Stimulated activated CD8-positive, alpha-beta memory T cell treated with anti-CD3 and anti-CD28 coated beads, Interleukin-12 subunit alpha, Interleukin-12 subunit beta, amount 100 ng/mL, for 1 hour (primary cell): ENCODE data around the gene KCNJ16.
"Not testable (repeated sequence)": the region's sequence is repeated elsewhere in the genome, so short reads cannot be mapped to it uniquely, and the experiment has no call there.

Experiments
- DNase-seq: peaks from one replicate; pipeline ENCODE4 v3.0.0-alpha.2; 2020; ENCODE audit warnings: low read depth

The KCNJ16 gene

DNA sequence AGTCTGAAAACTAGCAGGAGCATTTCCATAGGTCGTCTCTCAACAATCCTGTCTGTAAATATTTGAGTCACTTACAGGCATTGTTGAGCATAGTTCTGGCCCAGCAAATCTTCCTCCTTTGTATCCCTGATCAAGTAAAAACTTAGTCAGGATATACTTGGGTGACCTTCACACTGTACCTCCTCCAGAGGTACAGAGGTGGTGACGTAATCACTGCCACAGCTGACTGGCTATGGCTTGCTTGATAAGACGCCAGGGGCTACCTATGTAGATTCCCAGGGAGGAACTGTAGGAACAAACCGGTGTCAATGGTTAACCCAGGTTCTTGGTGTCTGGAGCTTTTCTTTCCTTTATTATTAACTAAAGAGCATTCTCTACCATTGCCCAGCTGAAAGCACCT is at the start of gene KCNJ16:
KCNJ16 (plus strand) TSS at position 270 of the 400 bp plus-strand sequence. CDS start 56,863 bp downstream, outside the sequence.
- no peak for DNase-seq

DNA sequence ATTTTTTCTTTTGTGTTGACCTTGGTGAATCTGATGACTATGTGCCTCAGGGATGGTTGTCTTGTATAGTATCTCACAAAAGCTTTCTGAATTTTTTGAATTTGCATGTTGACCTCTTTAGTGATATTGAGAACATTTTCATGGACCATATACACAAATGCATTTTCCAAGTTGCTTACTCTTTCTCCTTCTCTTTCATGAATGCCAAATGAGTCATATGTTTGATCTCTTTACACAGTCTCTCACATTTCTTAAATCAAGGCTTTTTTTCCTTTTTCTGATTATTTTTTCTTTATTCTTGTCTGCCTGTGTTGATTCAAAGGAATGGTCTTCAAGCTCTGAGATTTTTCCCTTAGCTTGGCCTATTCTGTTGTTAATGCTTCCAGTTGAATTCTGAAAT is 46.6 kb upstream of the KCNJ16 start:
- DNase-seq = no peak

DNA sequence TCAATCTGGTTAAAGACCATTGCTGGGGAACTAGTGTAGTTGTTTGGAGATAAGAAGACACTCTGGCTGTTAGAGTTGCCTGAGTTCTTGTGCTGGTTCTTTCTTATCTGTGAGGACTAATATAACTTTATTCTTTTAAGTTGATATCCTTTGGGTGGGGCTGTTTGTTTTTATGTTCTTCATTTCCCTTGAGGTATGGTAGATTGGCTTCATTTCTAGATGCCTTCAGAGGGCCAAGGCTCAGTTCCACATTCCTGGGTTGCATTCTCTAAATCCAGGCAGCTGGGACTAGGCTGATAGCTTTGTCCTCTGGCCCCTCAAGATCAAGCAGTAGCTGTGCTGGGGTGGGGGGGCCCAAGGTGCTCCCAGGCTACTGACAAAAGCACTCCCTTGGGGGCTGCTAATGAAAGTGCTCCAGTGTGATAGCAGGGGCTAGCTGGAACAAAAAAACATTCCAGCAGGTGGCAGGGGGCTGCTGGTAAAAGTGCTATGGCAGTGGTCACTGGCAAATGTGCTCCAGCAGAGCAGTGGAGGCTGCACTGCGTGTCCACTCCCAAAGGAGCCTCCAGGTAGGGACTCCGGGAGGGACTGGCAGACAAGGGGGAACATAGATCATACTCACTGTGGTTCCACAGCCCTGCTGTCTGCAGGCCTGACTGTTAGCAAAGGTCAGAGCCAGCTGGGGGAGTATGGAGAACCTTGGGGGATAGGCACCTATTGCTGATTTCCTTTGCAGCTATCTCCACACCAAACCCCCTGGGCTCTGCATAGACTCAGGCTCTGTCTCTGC is 45.9 kb upstream of the KCNJ16 start:
- no peak for DNase-seq

DNA sequence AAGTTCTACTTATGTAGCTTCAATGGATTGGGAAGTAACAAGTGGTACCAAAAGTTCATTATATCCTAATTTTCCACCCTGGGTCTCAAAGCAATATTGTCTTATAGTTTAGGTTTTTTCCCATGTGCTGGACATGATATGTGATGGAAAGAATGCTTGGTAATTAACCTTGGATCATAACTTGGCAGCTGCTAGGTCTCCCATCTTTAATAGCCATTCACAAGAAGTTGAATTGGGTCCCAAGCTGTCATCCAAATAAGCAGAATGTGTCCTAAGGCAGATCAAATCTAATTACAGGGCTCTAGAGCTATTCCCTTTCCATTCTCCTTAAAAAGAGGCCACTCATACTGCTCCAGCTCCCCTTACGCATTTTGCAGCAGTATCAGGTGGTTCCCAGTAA is 44.7 kb upstream of the KCNJ16 start:
- no peak for DNase-seq

DNA sequence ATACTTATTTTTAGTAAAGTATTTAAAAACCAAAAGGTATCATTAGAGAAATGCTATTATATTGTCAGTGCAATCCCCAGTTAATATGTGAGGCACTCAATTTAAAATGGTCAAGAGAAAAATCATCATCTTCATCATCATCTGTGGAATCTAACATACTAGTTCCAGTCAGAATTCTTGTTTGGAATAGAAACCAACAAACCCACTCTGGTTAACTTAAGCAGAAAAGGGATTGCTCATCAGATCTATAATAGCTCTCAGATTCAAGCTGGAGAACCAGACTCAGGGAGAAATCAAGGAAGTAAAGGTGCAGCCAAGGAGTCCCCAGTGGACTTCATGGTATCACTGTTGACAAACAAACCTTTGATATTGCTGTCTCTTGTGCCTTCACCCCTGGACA is 43.7 kb upstream of the KCNJ16 start:
- DNase-seq = no peak

DNA sequence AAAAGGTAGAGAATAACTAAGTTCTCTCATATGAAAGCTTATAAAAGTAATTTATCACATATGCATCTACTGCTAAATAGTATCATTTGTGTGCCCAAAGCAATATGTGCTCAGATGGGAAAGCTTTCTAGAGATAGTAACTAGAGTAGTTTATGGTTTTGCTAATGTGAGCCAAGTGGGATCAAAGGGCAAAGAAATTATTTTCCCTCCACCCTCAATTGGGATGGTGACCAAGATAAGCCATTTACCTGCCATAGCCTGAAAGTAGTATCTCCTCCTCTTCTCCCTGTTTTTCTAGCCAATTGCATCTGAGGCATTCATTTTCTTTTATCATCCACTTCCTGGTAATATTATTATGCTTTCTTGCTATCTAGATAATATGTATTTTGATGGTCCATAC is 41.9 kb upstream of the KCNJ16 start:
- DNase-seq = no peak

DNA sequence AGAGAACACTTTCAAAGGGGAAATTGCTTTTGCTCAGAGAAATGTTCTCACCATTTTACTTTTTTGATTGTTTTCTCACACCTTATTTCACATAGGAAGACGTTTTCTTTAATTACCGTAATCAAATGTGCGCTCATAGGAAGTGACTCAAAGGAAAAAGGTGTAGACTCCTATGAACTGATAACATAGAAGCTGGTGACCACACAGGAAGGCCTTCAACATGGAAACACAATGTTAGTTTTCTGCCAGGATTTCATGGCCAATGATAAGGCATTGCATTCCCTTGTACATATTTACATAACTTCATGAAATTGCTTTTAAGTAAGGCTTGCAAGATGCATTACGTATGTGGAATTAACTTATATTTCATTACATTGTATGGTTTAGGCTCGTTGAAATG is 40.9 kb upstream of the KCNJ16 start:
- DNase-seq = no peak

DNA sequence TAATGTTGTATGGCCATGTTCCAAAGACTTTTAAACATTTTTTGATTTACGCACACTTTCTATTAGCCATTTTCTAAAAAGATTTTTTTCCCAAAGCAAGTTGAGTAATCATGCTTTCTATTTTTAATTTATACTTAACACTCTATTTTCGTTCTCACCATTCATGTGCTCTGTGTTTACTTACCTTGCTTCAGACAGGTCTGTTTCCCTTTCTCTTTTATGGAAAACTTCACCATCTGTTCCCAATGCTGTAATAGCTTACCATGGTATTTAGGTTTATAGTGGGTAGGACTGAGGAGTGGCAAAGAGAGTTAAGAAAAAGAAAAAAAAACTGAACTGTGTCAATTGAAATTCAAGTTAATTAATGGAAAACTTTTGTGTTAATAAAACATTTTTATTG is 37.5 kb upstream of the KCNJ16 start:
- DNase-seq = no peak

DNA sequence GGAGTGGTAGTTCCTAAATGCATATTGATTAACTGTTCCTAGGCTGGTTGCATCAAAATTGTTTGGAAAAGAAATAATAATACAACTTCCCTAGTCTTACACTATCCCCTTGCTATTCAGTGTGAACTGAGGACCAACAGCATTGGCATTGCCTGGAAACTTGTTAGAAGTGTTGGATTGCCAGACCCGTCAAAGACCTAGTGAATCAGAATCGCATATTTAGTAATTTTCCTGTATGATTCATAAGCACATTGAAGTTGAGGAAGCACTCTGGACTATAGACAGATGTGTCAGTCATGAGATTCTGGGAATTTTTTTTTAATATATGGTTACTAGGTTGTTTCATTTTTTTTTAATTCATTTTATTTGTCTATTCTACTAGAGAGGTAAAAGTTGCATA is 34.7 kb upstream of the KCNJ16 start:
- DNase-seq = no peak

DNA sequence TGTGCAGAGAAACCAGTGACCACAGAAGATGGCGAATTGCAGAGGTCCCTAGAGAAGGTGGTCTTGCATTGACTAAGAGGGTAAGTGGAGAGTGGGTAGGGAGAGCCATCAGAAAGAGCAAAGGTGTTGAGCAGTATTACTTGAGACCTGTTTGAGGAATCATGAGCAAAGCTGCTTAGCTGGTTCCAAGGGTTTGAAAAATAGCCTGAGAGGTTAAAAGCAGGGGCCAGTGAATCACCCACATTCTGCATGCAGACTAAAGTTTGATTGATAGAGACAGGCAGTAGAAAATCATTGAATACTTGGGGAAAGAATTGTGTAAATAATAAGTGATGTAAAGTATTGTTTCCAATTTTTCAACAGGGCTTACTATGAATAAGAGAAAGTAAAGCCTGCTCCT is 34.0 kb upstream of the KCNJ16 start:
- no peak for DNase-seq

DNA sequence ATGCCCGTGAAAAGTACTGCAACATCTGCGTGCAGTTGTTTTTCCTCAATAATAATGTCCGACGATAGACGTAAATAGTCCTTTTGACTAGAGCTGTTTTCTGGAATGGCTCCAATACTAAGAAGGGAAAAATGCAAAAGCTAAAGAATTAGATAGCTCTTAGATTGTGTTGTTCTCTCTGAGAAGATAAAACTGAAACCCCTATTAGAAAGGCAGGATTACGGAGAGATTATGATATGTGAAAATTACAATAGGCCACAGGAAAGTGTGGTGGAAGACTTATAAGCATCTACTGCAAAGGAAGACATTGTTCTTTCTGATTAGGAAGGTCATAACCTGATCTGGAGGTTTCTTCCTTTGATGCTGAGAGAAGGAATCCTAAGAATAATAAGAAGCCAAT is 33.5 kb upstream of the KCNJ16 start:
- DNase-seq = no peak

DNA sequence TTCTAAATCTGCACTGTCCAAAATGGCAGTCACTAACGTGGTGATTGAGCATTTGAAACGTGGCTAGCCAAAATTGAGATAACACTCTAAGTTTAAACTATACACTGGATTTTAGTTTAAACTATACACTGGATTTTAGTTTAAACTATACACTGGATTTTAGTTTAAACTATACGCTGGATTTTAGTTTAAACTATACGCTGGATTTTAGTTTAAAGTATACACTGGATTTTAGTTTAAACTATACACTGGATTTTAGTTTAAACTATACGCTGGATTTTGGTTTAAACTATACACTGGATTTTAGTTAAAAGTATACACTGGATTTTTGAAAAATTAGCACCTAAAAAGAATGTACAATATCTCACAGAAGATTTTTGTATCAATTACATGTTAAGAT is 29.2 kb upstream of the KCNJ16 start:
- not testable (repeated sequence) for DNase-seq

DNA sequence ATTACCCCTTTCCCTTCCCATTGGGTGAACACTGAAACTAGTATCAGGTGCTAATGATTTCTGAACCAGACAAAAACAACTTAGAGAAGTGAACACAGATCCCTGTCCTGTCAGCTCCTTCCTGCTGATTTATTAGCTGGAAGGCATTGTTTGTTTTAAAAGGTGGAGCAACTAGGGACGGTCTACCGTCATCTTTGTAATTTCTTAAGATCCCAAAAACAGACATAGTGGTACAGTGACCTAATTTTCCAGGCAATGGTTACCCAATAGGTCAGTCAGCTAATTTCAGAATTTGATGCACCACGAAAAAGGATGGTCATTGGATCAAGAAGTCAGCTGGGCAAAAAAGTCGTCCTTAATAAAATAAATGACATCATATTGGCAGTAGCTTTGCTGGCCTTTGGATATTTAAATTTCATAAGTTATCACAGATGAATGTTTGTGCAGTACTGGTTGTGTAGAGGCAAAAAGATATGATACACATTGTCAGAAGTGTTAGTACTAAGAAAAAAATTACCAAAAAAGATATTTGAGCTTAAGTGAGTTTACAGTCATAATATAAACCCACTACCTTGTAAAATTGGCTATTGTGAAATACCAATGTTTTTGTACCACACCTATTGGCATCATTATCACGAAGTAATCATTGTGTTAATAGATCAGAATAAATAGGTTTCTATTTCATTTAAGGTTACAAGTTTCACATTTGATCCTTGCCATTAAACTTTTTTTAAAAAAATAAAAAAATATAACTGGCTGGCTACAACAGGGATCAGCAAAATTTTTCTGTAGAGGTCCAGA is 27.2 kb upstream of the KCNJ16 start:
- DNase-seq = no peak

DNA sequence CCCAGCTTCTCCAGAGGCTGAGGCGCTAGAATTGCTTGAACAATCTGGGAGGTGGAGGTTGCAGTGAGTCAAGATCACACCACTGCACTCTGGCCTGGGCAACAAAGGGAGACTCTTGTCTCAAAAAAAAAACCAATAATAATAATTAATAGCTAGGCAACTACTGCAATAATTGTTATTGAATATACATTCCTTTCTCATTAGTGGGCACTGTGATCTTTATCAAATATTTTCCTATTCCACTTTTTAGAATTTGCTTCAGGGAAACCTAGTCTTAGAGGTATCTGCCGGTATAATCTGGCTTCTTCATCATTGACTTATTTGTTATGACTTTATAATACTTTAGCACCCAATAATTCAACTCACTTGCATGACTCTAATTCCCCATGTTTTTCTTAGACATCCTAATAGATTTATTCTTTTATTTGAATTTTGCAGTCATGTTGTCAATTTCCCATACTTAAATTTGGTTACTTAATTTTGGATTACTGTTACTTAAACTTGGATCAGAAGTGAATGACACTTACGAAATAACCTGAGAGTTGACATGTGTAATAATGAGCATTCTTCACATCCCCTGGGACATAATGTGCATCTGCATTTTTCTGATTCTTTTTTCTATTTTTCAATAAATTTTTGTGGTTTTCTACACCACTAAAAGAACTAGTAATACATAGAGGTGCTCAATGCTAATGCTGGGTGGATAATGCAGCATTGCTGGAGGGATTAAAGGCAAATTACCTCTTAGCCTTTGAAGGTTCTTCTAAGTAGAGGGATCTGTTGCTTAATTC is 25.0 kb upstream of the KCNJ16 start:
- DNase-seq = no peak

DNA sequence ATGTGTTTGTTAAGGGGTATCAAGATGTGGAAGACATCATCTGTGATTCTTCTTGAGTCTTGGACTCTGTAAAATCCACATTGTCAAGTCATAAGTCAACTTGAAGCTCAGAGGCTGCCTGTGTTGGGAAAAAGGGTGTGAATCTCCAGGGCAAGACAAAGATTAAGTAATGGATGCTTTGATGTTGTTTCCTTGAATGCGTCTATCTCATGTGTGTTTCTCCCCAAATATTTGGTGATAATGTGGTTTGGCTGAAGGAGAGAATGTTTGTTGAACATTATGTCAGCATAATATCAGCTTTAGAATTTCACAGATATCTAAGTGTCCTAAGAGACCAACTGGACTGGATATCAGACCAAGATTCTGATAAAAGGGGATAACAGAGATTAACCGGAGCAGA is 24.1 kb upstream of the KCNJ16 start:
- no peak for DNase-seq

DNA sequence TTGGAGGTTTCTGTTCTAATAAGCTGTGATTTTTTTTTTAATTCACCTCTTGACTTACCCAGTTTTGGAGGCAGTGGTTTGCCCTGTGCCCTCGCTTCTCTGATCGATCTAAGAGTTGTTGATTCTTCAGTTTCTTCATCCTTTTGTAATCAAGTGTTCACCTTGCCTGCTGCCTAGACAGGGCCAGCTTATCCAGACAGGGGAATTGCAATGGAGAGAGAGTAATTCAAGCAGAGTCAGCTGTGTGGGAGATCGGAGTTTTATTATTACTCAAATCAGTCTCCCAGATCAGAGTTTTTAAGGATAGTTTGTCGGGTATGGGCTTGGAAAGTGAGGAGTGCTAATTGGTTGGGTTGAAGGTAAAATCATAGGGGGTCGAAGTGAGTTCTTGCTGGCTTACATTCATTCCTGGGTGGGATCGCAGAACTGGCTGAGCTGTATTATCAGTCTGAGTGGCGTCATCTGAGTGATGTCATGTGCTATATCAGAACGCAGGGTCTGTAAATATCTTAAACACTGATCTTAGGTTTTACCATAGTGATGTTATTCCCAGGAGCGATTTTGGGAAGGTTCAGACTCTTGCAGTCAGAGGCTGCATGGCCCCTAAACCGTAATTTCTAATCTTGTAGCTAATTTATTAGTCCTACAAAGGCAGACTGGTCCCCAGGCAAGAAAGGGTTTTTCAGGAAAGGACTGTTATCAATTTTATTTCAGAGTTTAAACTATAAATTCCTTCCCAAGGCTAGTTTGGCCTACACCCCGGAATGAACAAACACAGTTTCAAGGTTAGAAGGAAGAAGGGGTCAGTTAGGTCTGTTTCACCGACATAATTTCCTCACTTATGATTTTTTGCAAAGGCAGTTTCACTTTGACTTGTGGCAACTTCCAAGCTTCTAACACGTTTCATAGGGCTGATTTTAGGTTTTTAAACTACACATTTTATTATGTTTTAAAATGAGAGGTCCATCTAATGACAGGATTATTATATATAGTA is 21.5 kb upstream of the KCNJ16 start:
- DNase-seq = no peak

DNA sequence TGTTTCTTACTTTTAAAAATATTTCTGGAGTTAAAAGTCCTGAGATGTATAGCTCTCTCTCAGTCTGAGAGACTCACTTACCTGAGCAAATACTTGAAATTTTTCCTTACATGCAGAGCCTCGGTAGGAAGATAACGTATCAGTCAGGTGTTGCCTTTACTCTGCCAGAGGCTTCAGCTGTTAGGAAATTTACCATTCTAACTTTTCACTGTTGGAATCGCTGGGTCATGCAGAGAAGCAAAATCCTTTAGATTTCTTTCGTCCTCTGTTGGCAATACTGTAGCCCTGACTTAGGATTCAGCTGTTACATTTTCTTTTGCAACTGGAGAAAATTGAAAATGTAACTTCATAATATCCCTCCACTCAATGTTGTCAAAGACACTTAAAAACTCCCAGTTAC is 20.0 kb upstream of the KCNJ16 start:
- DNase-seq = no peak

DNA sequence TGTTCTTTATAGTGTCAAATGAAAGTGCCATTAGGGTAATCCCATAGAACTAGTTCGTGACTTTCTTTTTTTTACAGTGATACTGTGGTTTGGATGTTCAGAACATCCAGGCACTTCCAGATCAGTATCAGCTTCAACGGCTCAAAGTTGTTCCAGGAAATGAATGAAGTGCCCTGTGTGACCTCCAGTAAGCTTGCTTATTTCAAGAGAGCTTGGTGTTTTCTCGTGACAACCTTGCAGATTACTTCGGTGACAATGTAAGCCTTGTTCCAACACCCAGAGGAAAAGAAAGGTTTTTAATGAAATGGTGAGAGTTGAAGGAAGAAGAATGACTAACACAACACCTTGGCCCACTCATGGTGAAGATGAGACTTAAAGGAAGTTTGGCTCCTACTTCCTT is 16.0 kb upstream of the KCNJ16 start:
- DNase-seq = no peak

DNA sequence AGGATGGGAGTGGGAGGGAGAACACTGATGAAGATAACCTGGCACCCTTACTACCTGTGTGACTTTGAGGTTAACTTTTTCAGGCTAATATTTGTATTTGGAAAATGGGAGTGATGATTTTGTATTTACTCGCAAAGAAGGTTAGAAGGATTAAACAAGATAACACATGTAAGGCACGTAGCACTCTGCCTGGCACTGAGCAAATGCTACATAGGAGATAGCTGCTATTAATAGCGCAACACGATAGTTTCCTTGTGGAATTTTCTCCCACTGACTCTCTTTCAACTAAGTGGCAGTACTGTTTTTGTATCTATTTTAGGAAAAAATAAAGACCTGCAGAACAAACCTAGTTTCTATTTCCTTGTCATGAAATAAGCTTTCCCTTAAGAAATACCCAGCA is 15.4 kb upstream of the KCNJ16 start:
- DNase-seq = no peak

DNA sequence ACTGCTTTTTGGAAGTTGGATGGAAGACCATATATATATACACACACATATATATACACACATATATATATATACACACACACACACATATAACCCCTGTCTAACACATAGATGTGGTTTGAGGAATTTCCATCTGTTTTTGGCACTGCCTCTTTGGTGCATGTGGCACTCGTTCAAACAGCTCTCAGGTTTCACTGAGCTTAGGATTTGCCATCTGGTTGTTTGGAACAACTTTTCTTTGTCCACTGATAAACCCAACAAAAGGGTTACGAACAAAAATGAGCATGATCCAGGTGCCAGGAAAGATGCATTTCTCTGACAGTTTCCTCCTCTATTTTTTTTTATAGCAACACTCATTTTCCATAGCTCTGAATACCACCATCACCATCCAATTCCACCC is 14.6 kb upstream of the KCNJ16 start:
- no peak for DNase-seq

DNA sequence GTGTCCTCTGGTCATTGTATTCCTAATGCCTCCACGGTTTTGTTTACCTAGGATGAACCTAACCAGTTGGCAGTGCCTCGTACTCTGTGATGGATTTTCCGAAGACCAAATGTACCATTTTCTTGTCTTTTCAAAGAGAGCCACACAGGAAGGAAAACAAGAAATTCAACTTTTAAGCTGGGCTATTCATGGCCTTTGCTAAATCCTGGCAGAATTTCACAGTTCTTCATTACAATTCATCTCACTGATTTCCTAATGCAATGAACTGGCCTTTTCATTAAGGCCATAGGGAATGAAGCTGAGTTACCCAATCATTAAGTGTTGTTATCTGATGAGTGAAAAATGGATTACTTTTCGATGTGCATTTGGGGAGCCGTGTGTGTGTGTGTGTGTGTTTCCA is 7.9 kb upstream of the KCNJ16 start:
- no peak for DNase-seq
